ENCODE results near the gene WSB2. TPM values are rescaled to one million over a fixed set of nuclear protein-coding genes. Genes with fewer than 3 reads are reported as not detected.

WSB2 gene
- total and polyA plus RNA-seq, 9 of the 15 experiments (the other 6 are each of a cell fraction or from before 2014, with no cell fraction given): 31.4 to 77.6 (median 52.6) TPM

- peaks cover 5% of the 10 kb centered on the region; the same call in 1 of the 2 replicates for H4K20me1 ChIP-seq (replicated peaks; ENCODE audit: control insufficient read depth, insufficient read depth, low read length)
- H3K9me3 ChIP-seq (replicated peaks; ENCODE audit: control insufficient read depth, insufficient read depth, low read depth, low read length): no peaks in the 10 kb centered on the region
- H2AFZ ChIP-seq (ENCODE audit: low read depth, low read length): no peak overlapping the region
- POLR2A ChIA-PET: interaction anchor here (0.6 to 2.5 kb wide), 5 partner anchors 11 to 71 kb away, joined by 3 to 7 read pairs (median 4); partner anchors contain the start of gene PEBP1
- in situ Hi-C loops (cut with MboI) (no loop called here), intact Hi-C loops (cut with micrococcal nuclease) (loop anchor here (5.0 kb wide), 1 partner anchor 38 kb away; the partner anchor contains the start of gene VSIG10)
- peaks cover 24% of the 10 kb centered on the region for H3K79me2 ChIP-seq (ENCODE audit: control insufficient read depth, insufficient read depth, low read length)
- H3K9me1 ChIP-seq (ENCODE audit: control insufficient read depth, insufficient read depth, low read length): no peaks in the 10 kb centered on the region
- CTCF ChIA-PET (ENCODE audit: low intra/inter-chr PET ratio): interaction anchor here (0.6 kb wide), 1 partner anchor 35 kb away, joined by 3 read pairs; no protein-coding TSS in a partner anchor
- DNase-seq (ENCODE audit: extremely low read depth in 1 of 4, low spot score in 3 of 4) (peak in 2 of 4 experiments; percentile 35 to 41), FAIRE-seq (peak; percentile 70), ATAC-seq (peak; percentile 60)
- no peaks in the 10 kb centered on the region for H3K36me3 ChIP-seq (ENCODE audit: control insufficient read depth, insufficient read depth, low read length)
- no peak overlapping the region for H3K27ac ChIP-seq (ENCODE audit: extremely low read depth, low read depth, low read length)
- BruUV-seq (replicated peaks): no TSS peak
- peaks cover 5 to 18% of the 10 kb centered on the region in 2 experiments; a peak in 4 of 5 replicates for H3K27me3 ChIP-seq (ENCODE audit: control insufficient read depth in 2 of 2, insufficient read depth in 2 of 2, low read length in 2 of 2)
- H3K4me1 ChIP-seq (replicated peaks in 1 of 2; ENCODE audit: control insufficient read depth in 2 of 2, insufficient read depth in 2 of 2, low read length in 2 of 2): peaks cover 15 to 33% of the 10 kb centered on the region in 2 experiments
- no peak overlapping the region for H3K4me2 ChIP-seq (ENCODE audit: insufficient read depth, low read length)
- H3K4me3 ChIP-seq: no peak overlapping the region
- H3K9ac ChIP-seq (ENCODE audit: insufficient read depth in 1 of 2, low read depth in 2 of 2, low read length in 2 of 2): no peak overlapping the region
- 0% methylated on average over 2 of the region's 2 CpGs for WGBS (ENCODE audit: insufficient coverage, low coverage, missing lambda C conversion rate)
- TF ChIP-seq ZNF764 (CRISPR knock-in tag; IDR thresholded peaks at IDR 0.05; ENCODE audit: low read depth) (no peak), PHF20 (IDR thresholded peaks at IDR 0.05; ENCODE audit: partially characterized antibody) (no peak), ID3 (CRISPR knock-in tag; IDR thresholded peaks at IDR 0.05) (no peak), ID3 (tag; IDR thresholded peaks at IDR 0.05) (no peak), MCM7 (IDR thresholded peaks at IDR 0.05) (no peak), ZNF311 (CRISPR knock-in tag; IDR thresholded peaks at IDR 0.05) (no peak), CHD7 (IDR thresholded peaks at IDR 0.05; ENCODE audit: low read depth, low read length) (no peak), ZKSCAN8 (CRISPR knock-in tag; IDR thresholded peaks at IDR 0.05) (no peak), ZNF449 (CRISPR knock-in tag; IDR thresholded peaks at IDR 0.05) (no peak), HSF4 (CRISPR knock-in tag; IDR thresholded peaks at IDR 0.05; ENCODE audit: borderline replicate concordance) (no peak)
Measured at GRCh38 chr12:118064608-118065007, 3.6 kb upstream of the WSB2 start.

Measured in K562 (cell line).